ENCODE data around the gene ARHGEF17.

Gene ARHGEF17

DNA sequence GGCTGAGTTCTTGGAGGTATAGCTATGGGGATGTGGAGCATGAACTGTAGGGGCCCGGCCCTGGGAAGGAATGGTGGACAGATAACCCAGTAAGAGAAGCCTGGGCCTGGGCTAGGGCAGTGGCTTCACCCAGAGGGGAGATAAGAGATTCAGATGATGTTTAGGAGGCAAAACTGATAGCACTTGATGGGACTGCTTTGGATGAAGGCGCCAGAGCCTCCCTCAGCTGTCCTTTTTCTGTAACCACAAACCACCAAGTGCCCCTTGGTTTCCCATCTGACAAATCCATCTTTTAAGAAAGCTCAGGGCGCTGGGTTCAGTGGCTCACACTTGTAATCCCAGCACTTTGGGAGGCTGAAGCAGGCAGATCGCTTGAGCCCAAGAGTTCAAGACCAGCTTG, 91.6 kb downstream of the ARHGEF17 start:
- TF ChIP-seq FOXP2 (optimal IDR thresholded peaks at IDR 0.05; ENCODE audit: borderline replicate concordance, extremely low read depth, extremely low read length, insufficient read depth): no peak
- no peak for TF ChIP-seq POLR2AphosphoS5 (IDR thresholded peaks at IDR 0.05; ENCODE audit: low read depth, low read length)
- TF ChIP-seq, protein P1, sequence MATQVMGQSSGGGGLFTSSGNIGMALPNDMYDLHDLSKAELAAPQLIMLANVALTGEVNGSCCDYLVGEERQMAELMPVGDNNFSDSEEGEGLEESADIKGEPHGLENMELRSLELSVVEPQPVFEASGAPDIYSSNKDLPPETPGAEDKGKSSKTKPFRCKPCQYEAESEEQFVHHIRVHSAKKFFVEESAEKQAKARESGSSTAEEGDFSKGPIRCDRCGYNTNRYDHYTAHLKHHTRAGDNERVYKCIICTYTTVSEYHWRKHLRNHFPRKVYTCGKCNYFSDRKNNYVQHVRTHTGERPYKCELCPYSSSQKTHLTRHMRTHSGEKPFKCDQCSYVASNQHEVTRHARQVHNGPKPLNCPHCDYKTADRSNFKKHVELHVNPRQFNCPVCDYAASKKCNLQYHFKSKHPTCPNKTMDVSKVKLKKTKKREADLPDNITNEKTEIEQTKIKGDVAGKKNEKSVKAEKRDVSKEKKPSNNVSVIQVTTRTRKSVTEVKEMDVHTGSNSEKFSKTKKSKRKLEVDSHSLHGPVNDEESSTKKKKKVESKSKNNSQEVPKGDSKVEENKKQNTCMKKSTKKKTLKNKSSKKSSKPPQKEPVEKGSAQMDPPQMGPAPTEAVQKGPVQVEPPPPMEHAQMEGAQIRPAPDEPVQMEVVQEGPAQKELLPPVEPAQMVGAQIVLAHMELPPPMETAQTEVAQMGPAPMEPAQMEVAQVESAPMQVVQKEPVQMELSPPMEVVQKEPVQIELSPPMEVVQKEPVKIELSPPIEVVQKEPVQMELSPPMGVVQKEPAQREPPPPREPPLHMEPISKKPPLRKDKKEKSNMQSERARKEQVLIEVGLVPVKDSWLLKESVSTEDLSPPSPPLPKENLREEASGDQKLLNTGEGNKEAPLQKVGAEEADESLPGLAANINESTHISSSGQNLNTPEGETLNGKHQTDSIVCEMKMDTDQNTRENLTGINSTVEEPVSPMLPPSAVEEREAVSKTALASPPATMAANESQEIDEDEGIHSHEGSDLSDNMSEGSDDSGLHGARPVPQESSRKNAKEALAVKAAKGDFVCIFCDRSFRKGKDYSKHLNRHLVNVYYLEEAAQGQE (IDR thresholded peaks at IDR 0.05; ENCODE audit: insufficient read depth in 1 of 2, low read depth in 2 of 2, low read length in 2 of 2): no peak
- TF ChIP-seq SIN3A (IDR thresholded peaks at IDR 0.05; ENCODE audit: borderline replicate concordance, insufficient read depth, low read length): no peak
- no peak for TF ChIP-seq TAF1 (IDR thresholded peaks at IDR 0.05; ENCODE audit: borderline replicate concordance, insufficient read depth, low read length)

DNA sequence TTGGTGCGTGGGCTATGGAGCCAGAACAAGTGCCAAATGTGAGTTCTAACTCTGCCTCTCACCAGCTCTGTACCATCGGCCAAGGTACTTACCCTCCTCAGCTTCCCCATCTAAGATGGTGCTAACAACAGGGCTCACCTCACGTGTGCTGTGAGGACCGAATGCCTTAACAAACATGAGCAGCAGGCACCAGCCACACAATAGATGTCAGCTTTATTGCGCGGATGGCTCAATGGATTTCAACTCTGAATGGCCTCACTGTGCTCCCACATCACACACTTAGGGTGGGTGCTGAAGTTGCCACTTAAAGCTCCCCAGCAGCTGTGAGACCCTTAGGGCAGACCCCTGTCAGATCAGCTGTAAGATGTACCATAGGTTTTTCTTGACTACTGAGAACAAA, 92.2 kb downstream of the ARHGEF17 start:
- TF ChIP-seq, protein P1 (IDR thresholded peaks at IDR 0.05; ENCODE audit: insufficient read depth in 1 of 2, low read depth in 2 of 2, low read length in 2 of 2): no peak
- TF ChIP-seq FOXP2 (optimal IDR thresholded peaks at IDR 0.05; ENCODE audit: borderline replicate concordance, extremely low read depth, extremely low read length, insufficient read depth) (no peak), POLR2AphosphoS5 (IDR thresholded peaks at IDR 0.05; ENCODE audit: low read depth, low read length) (no peak), SIN3A (IDR thresholded peaks at IDR 0.05; ENCODE audit: borderline replicate concordance, insufficient read depth, low read length) (no peak), TAF1 (IDR thresholded peaks at IDR 0.05; ENCODE audit: borderline replicate concordance, insufficient read depth, low read length) (no peak)

DNA sequence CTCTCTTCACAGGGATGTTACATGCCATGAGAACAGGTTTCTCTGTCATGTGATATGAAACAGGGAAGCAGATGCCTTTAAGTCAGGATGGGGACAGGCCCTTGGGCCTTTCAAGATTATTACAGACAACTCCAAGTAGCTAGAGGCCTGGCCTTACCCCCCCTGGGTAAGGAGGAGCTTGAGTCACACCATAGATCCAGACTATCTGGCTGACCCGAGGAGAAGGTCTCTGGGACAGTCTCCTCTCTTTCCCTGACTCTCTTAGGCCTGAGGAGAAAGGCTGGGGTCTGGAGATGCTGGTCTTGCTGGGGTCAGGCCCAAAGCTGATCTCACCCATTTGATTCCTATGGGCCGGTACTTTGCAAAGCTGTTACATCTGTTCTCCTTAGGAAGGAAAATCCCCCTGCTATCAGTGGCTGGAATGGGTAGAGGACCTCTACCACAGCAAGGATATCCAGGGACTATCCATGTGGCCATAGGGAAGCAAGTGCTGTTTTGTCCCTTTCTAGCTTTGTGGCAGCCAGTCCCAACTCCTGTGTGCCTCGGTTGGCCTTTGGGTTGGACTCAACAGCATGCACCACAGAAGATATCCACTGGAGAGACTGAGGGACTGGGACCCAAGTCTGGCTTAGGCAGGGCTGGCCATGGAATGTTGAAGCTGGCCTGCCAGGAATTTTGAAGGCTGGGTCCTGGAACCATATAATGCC, 93.3 kb downstream of the ARHGEF17 start:
- TF ChIP-seq, protein P1 (IDR thresholded peaks at IDR 0.05; ENCODE audit: insufficient read depth in 1 of 2, low read depth in 2 of 2, low read length in 2 of 2): no peak
- TF ChIP-seq SIN3A (IDR thresholded peaks at IDR 0.05; ENCODE audit: borderline replicate concordance, insufficient read depth, low read length) (no peak), TAF1 (IDR thresholded peaks at IDR 0.05; ENCODE audit: borderline replicate concordance, insufficient read depth, low read length) (no peak), POLR2AphosphoS5 (IDR thresholded peaks at IDR 0.05; ENCODE audit: low read depth, low read length) (no peak; the same call in 1 of the 2 replicates), FOXP2 (optimal IDR thresholded peaks at IDR 0.05; ENCODE audit: borderline replicate concordance, extremely low read depth, extremely low read length, insufficient read depth) (no peak)

DNA sequence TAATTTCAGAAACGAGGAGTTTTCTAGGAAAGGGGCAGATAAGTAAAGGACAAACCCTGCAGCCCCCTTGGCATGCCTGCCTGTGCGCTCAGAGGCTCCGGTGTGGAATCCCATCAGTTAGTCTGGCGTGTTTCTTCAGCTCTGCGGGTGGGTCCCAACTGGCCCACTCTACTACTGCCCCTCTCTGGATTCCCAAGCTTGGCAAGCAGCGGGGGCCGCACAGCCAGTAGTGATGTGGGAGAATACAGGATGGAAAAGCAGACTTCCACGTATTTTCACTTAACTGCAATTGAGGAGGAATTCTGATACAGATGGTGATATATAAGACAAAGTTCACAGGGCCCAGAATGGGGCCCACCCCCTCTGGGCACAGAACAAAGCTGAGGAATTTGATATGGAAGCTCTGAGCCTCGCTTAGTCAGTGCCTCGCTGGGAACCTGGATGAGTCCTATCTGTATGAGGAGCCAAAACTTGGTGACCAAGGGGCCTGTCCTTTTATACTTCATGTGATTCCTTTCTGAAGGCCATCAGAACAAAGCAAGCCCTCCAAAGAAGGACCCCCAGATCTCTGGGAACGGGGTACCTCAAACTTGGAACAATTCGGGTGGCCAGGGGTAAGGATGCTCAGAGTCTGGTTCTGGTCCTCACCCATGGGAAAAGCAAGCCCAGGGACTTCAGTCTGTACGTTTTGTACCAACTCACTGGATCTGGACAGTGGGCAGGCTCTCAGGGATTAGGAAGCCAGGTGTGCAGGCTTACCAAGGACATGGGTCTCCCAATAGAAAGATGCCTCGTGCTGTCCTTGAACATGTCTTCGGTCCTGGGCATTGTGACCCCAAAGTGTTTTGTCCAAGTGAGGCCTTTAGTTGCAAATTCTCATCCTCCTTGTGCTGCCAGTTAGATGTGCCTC, 94.1 kb downstream of the ARHGEF17 start:
- TF ChIP-seq FOXP2 (optimal IDR thresholded peaks at IDR 0.05; ENCODE audit: borderline replicate concordance, extremely low read depth, extremely low read length, insufficient read depth) (no peak), SIN3A (IDR thresholded peaks at IDR 0.05; ENCODE audit: borderline replicate concordance, insufficient read depth, low read length) (no peak), TAF1 (IDR thresholded peaks at IDR 0.05; ENCODE audit: borderline replicate concordance, insufficient read depth, low read length) (no peak), POLR2AphosphoS5 (IDR thresholded peaks at IDR 0.05; ENCODE audit: low read depth, low read length) (no peak)
- TF ChIP-seq, protein P1 (IDR thresholded peaks at IDR 0.05; ENCODE audit: insufficient read depth in 1 of 2, low read depth in 2 of 2, low read length in 2 of 2): no peak
